NCI-H2107 treated with DMSO at 0.1 percent for 48 hours (cell line): ENCODE measurements around the gene CCSER2.
A peak's percentile ranks its signal among the peaks of the same experiment; 100 is the strongest.

Experiments
- DNase-seq: peaks from one replicate; lab custom pipeline; 2025; ENCODE audit not compliant: unreplicated experiment; lab: John Stamatoyannopoulos, UW

Gene CCSER2

DNA sequence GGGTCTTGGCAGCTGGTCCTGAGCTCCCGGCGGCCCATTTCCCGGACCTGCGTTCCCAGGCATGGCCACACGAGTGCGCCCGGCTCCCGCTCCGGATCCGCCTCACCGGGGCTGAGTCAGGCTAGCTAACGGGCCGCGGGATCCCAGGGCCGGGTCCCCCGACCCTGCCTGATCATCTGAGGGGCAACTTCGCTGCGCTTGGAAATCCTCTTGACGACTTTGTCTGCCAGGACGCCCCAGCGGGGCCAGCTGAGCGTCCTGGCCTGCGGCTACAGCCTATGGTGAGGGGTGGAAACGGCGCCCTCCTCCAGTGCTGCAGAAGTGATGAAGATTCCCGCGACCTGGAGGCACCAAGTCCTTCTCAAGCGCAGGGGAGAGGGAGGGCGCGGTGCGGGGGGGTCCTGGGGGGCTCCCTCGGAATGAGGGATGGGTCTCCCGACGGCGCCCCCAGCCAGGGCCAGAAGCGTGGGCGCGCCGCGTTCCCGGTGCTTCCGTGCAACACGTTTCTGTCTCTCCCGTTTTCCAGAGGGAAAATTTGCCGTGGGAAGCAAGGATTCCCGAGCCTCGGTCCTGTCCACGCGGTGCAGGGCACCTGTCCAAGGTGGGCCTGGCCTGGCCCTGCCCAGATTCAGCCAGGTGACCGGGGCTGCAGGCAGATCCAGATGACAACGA is 212.4 kb downstream of the CCSER2 start:
- no peak for DNase-seq

DNA sequence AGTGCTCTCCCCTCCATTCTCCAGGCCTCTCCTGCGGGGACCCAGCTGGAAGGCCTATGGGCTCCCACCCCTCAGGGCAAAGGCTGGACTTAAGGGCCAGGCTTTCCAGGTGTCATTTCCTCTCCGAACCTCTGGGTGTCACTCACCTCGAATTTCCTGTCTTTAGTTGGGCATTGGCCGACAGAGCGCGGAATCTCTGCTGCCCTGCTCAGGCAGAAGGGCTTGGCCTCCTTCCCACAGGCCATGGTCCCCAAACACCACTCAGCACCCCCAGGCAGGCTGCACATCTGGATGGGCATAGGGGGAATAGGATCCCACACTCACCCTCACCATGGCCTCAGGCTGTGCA is 212.9 kb downstream of the CCSER2 start:
- no peak for DNase-seq

DNA sequence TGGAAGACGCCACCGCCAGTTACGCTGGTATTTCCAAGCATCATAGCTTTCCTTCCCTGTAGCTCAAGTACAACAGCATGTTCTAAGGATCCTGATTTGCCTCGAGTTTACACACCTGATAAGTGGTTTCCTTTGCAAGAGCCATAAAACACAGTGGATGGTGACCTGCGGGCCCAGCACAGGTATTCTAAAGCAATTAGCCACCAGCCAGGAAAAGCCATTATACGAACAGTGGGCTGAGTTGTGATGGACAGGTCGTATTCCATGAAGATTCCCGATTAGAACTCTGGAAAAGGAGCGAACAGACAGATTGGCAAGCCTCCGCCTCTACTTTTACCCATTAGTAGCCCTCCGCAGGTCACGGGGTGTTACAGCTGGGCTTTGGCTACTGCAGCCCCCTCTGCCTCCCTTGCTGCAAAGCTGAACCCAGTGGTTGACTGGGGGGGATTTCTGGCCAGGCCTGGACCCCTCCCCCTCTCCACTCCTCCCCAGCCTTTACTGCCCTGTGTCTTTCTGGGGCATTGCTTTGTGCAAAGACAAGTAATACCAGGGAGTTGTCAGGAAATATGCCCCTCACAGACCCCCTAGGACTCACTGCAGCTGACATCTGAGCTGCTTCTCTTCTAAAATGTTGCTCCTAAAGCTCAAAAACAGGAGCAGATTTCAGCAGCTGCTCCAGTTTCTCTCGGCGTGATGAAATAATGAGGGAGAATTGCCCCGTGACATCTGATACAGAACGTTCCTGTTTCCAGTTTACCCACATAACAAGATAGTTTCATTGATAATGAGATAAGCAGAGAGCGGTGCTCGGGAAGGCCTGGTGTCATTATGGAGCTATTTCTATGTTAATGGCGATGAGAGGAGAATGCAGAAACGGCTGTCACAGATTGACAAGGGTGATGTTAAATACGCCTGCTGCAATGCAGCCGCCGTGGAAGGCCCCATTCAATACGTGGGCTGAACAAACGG is 214.4 kb downstream of the CCSER2 start:
- peak; percentile 49 for DNase-seq

DNA sequence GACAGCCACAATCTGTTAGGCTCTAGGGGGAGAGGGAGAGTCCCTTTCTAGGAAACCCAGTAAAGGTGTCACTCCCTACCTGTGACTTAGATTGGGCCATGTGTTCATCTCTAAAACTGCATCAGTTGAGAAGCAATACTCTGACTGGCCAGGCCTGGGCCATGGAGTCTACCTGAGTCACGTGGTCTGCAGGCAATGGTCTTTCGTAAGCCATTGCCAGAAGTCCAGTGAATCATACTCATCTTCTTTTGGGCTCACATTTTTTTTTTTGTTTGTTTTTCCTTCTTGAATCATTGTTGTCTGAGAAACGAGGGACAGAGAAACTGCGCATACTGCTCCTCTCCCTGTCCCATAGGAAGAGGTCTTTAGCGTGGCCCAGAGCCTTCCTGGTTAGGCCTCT is 215.6 kb downstream of the CCSER2 start:
- DNase-seq: no peak

DNA sequence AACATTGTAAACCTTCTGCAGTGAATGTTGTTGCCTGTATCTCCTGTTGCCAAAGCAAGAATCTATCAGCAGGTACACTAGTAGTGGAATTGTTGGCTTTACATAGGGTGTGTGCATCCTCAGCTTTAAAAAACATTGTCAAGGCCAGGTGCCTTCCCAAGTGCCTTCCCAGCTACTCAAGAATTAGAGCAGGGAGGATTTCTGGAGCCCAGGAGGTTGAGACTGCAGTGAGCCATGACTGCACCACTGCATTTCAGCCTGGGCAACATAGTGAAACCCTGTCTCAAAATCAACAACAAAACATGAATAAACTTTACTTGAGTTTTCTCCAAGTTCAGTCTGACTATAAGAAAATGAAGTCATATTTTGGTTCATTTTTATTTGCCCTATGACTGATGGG is 217.3 kb downstream of the CCSER2 start:
- DNase-seq: no peak

DNA sequence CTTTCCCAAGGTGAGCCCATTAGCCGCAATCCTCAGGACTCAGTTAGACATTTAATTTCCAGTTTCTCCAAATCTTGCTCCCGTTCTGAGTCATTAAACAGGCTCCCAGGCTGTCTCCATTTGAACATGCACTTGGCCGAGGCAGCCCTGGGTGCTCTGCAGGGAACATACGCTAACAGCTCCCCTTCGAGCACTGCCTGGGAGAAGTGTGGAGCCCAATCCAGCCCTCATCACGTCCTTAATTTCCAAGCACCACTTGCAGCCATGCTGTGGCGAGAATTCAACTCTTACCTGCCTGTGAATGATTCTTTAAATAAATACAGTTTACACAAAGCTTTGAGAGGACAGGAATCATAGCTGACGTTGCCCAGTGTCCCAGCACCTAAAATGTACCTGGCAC is 218.2 kb downstream of the CCSER2 start:
- DNase-seq: no peak

DNA sequence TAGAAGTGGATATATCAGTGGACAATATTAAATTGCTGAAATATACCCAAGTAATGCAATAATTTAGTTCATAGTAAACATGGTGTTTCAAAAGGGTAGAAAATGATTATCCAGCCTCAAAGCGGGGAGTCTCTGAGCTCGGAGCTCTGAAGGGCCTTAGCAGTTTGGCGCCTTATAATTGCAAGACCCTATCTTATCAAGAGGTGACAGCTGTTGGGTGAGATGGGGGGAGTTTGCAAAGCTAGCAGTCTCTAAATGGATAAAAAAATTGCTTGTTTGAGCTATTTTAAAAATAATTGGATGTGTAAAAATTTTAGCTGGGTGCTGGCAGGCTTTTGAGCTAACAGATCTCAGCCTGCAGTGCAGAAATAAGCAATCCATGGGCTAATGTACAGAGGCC is 219.2 kb downstream of the CCSER2 start:
- no peak for DNase-seq

DNA sequence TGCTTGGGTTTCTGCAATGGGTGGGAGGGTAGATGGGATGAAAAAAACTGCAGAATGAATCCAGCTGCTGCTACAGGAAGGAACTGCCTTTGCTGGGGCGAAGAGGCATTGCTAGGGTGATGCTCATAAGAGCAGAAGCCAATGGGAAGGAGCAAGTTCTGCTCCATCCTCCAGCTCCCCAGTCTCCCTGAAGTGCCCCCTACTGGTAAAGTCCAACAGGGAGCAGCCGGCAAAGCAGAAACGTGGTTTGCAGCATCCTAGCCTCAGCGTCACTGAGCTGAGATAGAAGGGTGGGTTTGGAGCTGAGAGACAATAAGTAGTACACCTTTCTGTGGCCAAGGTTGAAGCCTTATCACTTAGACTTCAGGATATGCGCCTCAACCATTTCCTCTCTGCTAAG is 220.5 kb downstream of the CCSER2 start:
- DNase-seq: no peak

DNA sequence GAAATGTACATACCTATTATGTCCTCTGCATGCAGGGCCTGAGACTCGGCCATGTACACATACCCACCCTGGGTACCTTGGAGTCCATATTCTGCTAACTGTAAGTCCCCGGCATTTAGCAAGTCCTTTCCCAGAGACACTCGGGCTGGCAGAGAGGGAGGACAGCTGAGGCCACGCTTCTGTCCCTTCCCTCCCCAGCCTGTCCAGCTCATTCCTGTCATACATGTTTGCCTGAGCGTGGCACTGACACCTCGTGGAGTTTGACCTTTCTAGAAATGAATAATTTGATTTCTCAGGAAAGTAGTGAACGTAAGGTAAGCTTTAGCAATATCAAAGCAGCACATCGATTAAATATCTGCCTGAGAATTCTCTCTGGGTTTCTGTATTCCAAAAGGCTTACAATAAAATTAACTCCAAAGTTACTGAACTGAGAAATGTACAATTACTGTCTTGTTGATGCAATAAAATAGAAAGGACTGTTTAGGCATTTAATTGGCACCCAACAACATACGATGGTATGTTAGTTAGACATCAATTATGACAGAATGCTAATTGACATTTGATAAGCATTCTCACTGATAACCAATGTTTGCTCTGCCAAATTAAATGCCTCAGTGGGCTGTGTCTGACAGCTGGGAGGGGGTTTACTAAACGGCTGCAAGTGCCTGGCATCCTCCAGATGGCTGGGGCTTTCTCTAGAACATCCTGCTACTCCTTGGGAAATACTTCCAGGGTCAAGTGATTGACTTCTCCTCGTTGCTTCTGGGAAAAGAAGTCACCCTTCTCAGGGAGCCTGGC is 221.2 kb downstream of the CCSER2 start:
- DNase-seq: no peak

DNA sequence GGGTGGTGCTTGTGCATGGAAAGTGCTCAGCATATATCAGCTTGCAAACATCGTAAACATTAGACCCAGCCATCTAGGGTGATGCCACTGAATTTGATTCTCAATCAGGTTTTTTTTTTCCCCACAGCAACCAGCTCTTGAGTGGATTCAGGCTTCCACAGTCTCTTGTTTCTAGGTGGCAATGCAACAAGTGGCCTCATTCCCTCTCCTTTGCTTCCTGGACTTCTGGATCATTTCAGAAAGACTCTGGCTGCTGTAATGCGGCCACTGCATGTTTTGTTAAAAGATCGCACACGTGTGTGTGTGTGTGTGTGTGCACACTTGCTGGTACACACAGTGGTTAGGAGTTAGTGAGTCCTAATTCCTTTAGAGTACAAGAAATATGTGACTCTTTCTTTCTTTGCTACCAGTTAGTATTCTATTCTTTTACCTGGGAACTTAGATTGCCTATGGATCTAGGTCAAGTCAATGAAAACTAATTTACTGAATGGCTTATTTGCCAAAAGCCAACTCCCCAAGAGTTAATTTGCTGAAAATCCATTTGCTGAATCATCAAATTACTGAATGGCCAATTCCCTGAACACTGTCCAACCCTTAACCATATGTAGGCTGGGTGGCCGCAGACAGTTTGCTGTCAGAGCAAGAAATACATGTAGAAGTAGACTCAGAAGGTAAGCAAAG is 222.5 kb downstream of the CCSER2 start:
- no peak for DNase-seq

DNA sequence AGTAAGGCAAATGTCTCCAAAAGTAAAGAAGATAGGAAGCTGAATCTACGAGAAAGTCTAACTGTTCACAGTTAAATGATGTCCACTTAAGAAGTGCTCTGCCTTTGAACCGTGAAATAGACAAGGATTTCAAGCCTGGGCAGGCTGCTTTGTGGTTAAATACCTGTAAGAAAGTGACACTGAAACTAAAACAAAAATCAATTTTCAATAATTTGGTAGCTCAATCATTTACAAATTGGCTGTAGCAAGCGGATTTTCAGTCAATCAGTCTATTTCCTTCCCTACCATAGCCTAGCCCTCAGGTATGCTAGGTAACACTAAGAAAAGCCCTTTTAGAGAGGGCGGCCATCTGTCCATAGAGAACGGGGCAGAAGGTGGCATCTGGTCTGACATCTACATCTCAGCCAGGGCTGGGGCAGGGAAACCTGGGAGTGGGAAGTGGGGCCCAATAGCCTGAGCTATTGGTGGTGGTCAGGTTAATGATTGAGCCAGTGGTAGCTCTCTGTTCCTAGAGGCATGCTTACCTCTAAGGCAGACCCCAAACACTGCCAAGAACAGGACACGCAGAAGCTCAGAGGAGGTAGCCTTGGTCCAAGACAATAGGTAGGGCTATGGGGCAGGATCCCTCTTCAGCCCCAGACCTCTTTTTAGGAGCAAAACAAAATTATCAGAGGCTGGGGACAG is 223.2 kb downstream of the CCSER2 start:
- no peak for DNase-seq

DNA sequence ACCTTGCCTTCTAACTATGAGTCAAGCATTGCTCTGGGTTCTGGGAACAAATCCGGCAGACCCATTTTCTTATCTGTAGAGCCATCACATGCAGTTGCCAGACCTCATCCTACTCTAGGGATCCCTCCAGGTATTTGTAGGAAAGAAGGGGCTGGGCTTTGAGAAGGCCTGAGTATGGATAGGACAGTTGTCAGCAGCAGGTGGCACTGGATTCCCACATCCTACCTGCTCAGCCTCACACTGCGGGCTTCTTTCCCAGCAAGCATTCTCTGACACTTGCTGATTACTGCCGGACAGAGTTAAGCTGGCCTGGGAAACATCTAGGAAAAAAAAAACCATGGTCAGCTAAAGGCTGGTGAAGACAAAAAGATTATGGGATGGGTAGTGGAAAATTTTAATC is 224.1 kb downstream of the CCSER2 start:
- no peak for DNase-seq

DNA sequence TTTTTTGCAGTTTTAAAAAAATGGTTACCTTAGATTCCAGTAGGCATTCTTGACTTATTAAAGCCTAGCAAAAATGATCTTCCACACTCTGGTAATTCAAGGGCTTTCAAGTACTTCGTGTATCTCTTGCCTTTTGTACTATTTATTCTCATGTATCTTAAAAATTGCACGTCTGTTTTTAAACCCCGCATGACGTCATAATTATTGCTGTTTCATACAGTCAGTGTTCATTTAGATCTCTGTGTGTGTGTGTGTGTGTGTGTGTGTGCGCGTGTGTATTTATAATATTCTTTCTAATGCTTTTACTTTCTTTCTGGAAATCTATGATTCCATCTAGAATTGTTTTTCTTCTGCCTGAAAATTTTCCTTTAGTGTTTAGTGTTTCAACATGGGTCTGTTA is 234.2 kb downstream of the CCSER2 start:
- DNase-seq: no peak

DNA sequence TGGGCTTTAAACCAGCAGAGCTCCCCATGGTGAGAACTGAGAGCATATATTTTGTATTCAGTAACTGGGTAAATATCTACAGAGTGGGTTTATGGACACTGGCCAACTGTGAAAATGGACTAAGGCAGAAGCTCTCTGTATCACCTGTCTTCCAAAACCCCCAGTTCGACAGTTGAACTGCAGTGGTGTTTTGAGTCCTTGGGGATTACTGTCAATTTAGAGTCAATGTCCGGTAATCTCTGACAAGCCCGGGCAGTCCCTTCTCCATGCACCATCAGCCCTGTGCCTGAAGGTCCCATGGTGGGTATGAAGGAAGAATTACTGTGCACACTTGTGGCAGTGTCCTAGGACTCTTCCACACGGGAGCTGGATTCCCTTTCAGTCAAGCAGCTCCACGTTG is 235.0 kb downstream of the CCSER2 start:
- no peak for DNase-seq

DNA sequence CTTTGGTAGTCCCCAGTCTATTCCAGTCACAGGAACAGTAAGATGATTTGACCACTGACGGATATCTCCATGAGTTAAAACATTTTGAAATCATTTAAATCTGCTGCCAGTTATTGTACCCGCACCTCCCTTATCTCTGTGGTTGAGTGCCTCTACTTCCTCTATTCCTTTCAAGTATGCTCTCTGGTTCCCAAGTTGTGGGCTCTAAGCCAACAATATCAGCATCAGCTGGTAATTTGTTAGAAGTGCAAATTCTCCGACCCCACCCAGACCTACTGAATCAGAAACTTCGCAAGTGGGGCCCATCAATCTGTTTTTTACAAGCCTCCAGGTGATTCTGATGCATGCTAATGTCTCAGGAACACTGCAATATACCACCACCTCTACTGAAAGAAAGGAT is 235.5 kb downstream of the CCSER2 start:
- DNase-seq: no peak

DNA sequence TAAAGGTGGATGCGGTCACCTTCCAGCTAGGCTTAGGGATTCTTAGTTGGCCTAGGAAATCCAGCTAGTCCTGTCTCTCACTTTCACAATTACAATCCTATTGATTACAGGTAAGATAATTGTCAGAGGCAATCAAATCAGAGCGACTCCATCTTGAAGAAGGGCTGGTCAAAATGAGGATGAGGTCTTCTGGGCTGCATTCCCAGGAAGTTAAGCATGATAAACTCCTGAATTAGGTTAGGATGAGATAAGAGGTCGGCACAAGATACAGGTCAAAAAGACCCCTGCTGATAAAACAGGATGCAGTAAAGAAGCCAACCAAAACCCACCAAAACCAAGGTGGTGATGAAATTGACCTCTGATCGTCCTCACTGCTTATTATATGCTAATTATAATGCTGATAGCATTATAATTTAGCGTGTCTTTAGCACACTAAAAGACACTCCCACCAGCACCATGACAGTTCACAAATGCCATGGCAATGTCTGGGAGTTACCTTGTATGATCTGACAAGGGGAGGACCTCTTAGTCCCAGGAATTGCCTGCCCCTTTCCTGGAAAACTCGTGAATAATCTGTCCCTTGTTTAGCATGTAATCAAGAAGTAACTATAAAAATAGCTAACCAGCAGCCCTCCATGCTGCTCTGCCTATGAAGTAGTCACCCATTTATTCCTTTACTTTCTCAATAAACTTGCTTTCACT is 237.6 kb downstream of the CCSER2 start:
- no peak for DNase-seq

DNA sequence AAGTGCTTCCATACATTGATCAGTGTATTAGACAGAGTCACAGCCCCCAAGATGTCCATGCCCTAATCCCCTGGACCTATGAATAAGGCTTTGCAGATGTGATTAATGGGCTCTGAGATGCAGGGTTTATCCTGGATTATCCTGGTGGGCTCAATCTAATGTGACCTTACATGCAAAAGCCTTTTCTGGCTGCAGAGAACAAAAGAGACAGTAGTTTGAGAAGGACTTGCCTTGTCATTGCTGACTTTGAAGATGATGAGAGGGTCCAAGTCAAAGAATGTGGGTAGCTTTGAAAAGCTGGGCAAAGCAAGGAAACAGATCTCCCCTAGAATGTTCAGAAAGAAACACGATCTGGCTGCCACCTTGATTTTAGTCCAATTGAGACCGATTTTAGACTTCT is 238.7 kb downstream of the CCSER2 start:
- DNase-seq: no peak
